HG03439 (cell line): ENCODE results near the gene HS3ST6.
A peak's percentile ranks its signal among the peaks of the same experiment; 100 is the strongest.
"Not testable (repeated sequence)": the region's sequence is repeated elsewhere in the genome, so short reads cannot be mapped to it uniquely, and the experiment has no call there.

ENCODE experiments used
- ATAC-seq: cut with Tn5 transposase; IDR thresholded peaks from one replicate; pipeline ENCODE4 v1.9.1; 2021; ENCODE audit warnings: mild to moderate bottlenecking, moderate library complexity; ENCODE audit not compliant: unreplicated experiment

Gene HS3ST6

GRCh38 chr16:1929578-1930337 lies 11.5 kb upstream of the HS3ST6 start:
- ATAC-seq = peak; percentile 76

GRCh38 chr16:1929105-1929504 lies 10.9 kb upstream of the HS3ST6 start:
- ATAC-seq = no peak

- ATAC-seq = no peak
Observed at GRCh38 chr16:1926271-1926670, 8.1 kb upstream of the HS3ST6 start.

GRCh38 chr16:1924095-1924494 lies 5.9 kb upstream of the HS3ST6 start:
- no peak for ATAC-seq

GRCh38 chr16:1923299-1924034 lies 5.3 kb upstream of the HS3ST6 start:
- ATAC-seq = no peak

- ATAC-seq = no peak
Observed at GRCh38 chr16:1922357-1922756, 4.1 kb upstream of the HS3ST6 start.

- ATAC-seq = no peak
Observed at GRCh38 chr16:1920727-1921171, 2.5 kb upstream of the HS3ST6 start.

GRCh38 chr16:1920122-1920521 lies 1.9 kb upstream of the HS3ST6 start:
- not testable (repeated sequence) for ATAC-seq

GRCh38 chr16:1919327-1919998 lies 1.2 kb upstream of the HS3ST6 start:
- ATAC-seq = no peak

- ATAC-seq = no peak
Observed at GRCh38 chr16:1917665-1918350, 407 bp downstream of the HS3ST6 start.

- no peak for ATAC-seq
Observed at GRCh38 chr16:1917056-1917664, 1.1 kb downstream of the HS3ST6 start.

GRCh38 chr16:1916640-1916990 lies 1.6 kb downstream of the HS3ST6 start:
- ATAC-seq = no peak

- no peak for ATAC-seq
Observed at GRCh38 chr16:1915732-1916639, 2.2 kb downstream of the HS3ST6 start.

GRCh38 chr16:1914988-1915387 lies 3.2 kb downstream of the HS3ST6 start:
- ATAC-seq = no peak

GRCh38 chr16:1914084-1914608 lies 4.1 kb downstream of the HS3ST6 start:
- ATAC-seq = no peak

- ATAC-seq = no peak
Observed at GRCh38 chr16:1913327-1914083, 4.7 kb downstream of the HS3ST6 start.

GRCh38 chr16:1912215-1912543 lies 6.0 kb downstream of the HS3ST6 start:
- ATAC-seq = no peak

- no peak for ATAC-seq
Observed at GRCh38 chr16:1911467-1912214, 6.6 kb downstream of the HS3ST6 start.
